Coronary artery (tissue), 2 donors: ENCODE data around the gene MAST4.
A peak's percentile ranks its signal among the peaks of the same experiment; 100 is the strongest.

ENCODE experiments used
- DNase-seq: peaks from one replicate; pipeline ENCODE4 v3.0.0-alpha.2; 2017; ENCODE audit warnings: low spot score
- H3K27ac ChIP-seq, 2 donors: fragments of 200-600 bp; sonication (generic); one replicate each; pipeline ENCODE4 v1.5.1; 2016 to 2019
- H3K4me3 ChIP-seq: fragments of 200-600 bp; sonication (generic); 2 replicates; pipeline ENCODE4 v1.5.1; 2016; ENCODE audit warnings: mild to moderate bottlenecking, moderate library complexity
- TF ChIP-seq, protein P1 (sequence below): fragments of 200-600 bp; sonication (generic); IDR thresholded peaks from one replicate; pipeline ENCODE4 v1.5.1; 2019; ENCODE audit warnings: antibody characterized with exemption

The MAST4 gene

GRCh38 chr5:67014191-67014590 is 418.0 kb downstream of the MAST4 start:
- no peak overlapping the region for H3K4me3 ChIP-seq
- TF ChIP-seq, protein P1, sequence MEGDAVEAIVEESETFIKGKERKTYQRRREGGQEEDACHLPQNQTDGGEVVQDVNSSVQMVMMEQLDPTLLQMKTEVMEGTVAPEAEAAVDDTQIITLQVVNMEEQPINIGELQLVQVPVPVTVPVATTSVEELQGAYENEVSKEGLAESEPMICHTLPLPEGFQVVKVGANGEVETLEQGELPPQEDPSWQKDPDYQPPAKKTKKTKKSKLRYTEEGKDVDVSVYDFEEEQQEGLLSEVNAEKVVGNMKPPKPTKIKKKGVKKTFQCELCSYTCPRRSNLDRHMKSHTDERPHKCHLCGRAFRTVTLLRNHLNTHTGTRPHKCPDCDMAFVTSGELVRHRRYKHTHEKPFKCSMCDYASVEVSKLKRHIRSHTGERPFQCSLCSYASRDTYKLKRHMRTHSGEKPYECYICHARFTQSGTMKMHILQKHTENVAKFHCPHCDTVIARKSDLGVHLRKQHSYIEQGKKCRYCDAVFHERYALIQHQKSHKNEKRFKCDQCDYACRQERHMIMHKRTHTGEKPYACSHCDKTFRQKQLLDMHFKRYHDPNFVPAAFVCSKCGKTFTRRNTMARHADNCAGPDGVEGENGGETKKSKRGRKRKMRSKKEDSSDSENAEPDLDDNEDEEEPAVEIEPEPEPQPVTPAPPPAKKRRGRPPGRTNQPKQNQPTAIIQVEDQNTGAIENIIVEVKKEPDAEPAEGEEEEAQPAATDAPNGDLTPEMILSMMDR: no peak
- DNase-seq: no peak
- peak overlapping the region; percentile 62 to 84 for H3K27ac ChIP-seq

DNA sequence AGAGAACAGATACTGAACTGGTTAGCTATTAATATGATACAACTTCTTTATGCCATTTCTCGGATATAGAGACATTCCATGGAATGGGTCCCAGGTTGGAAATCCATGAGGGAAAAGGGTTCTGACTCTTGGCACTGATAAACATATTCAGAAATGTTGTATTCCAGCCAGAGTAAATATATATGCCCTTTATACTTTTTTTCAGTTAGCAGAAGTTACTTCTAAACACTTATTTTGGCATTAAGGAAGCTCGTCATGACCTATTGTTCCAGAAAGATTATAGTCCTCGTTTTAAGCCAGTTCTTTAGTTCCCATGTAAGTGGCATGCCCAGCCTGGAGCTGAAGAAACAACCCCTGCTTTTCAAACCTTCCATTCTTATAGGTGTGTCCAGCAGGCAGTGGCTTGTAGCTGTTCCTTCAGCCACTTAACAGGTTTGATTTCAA is 418.8 kb downstream of the MAST4 start:
- DNase-seq: no peak
- peak overlapping the region; percentile 62 to 84 for H3K27ac ChIP-seq
- TF ChIP-seq, protein P1: no peak
- peak overlapping the region; percentile 65 for H3K4me3 ChIP-seq

GRCh38 chr5:67015541-67016191 is 419.5 kb downstream of the MAST4 start:
- H3K27ac ChIP-seq: peak overlapping the region; percentile 62 to 84
- TF ChIP-seq, protein P1: no peak
- no peak for DNase-seq
- peak overlapping the region; percentile 65 for H3K4me3 ChIP-seq

- DNase-seq: no peak
- TF ChIP-seq, protein P1: no peak
- Histone ChIP-seq H3K27ac (no peak overlapping the region), H3K4me3 (no peak overlapping the region)
These were observed 423.1 kb downstream of the MAST4 start for GRCh38 chr5:67019065-67019845.

- DNase-seq: no peak
- Histone ChIP-seq H3K27ac (peak overlapping the region in 1 of 2 donors; percentile 57), H3K4me3 (no peak overlapping the region)
- TF ChIP-seq, protein P1: no peak
These were observed 424.0 kb downstream of the MAST4 start for GRCh38 chr5:67020096-67020615.

DNA sequence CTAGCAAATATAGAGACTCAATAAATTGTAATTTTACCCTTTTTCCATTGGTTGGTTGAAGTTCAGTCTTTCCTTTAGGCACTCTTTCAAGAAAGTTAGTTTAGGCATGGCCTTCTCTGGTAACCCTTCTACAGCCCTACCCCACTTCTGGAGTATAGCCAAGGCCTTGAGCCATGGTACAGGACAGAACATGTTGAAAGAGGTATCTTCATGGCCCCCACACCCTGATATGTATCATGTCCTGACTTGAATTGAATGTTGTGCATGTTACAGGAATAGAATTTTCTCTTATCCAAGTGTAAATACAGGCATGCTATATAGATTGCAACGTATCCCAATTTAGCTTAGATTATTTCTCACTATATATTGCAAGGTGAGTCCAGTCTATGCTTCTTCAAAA is 424.8 kb downstream of the MAST4 start:
- DNase-seq: no peak
- Histone ChIP-seq H3K4me3 (no peak overlapping the region), H3K27ac (peak overlapping the region; percentile 52 to 57)
- TF ChIP-seq, protein P1: no peak
